Activated T-helper 2 cell treated with anti-CD3 and anti-CD28 coated beads, Interferon-gamma antibody, Interleukin-2, Interleukin-4, amounts not matched to agents 10 μg/mL and 5 μg/mL and 100 μg/mL, durations not matched to agents 14 hours and 24 hours and 36 hours (primary cell): ENCODE data around the gene DNAJC18. TPM values are rescaled to one million over a fixed set of nuclear protein-coding genes. Genes with fewer than 3 reads are reported as not detected.

Experiments used
- DNase-seq: peaks from one replicate; pipeline ENCODE4 v3.0.0; 2021; ENCODE audit warnings: low spot score
- H3K27ac Mint-ChIP-seq: one replicate; pipeline ENCODE4 v1.8.0; 2021; ENCODE audit warnings: mixed read lengths
- H3K27me3 Mint-ChIP-seq: one replicate; pipeline ENCODE4 v1.8.0; 2021; ENCODE audit warnings: low read depth, mixed read lengths
- H3K36me3 Mint-ChIP-seq: one replicate; pipeline ENCODE4 v1.8.0; 2021; ENCODE audit warnings: low read depth, mixed read lengths
- H3K4me1 Mint-ChIP-seq: one replicate; pipeline ENCODE4 v1.8.0; 2021; ENCODE audit warnings: low read depth, mixed read lengths
- H3K4me3 Mint-ChIP-seq: one replicate; pipeline ENCODE4 v1.8.0; 2021; ENCODE audit warnings: low read depth, mild to moderate bottlenecking, moderate library complexity, mixed read lengths
- H3K9me3 Mint-ChIP-seq: one replicate; pipeline ENCODE4 v1.8.0; 2021; ENCODE audit warnings: mixed read lengths
- intact Hi-C: fragments of 100-400 bp; cut with micrococcal nuclease; formaldehyde crosslinking; loops from one replicate; pipeline ENCODE4 v1.15.1; 2023
- total RNA-seq: library from RNA; stranded (reverse); gene quantifications from 2 replicates; pipeline ENCODE4 v1.2.3, GENCODE V29; 2022

The DNAJC18 gene
- total RNA-seq, 1 donor from 2014 or later, result 29.8 TPM

GRCh38 chr5:139474890-139475791 is 35.8 kb upstream of the DNAJC18 start:
- DNase-seq, result no peak
- Mint-ChIP-seq H3K9me3 (no peaks in the 10 kb centered on the region), H3K4me1 (peaks cover 61% of the 10 kb centered on the region), H3K27me3 (no peaks in the 10 kb centered on the region), H3K4me3 (peak overlapping the region; percentile 44), H3K36me3 (peaks cover 56% of the 10 kb centered on the region), H3K27ac (peak overlapping the region; percentile 81)
- intact Hi-C loops, result loop anchor here (5.0 kb wide), 1 partner anchor 37 kb away; no protein-coding TSS in a partner anchor

GRCh38 chr5:139473565-139473964 is 34.2 kb upstream of the DNAJC18 start:
- Mint-ChIP-seq H3K27me3 (no peaks in the 10 kb centered on the region), H3K27ac (peak overlapping the region; percentile 61), H3K9me3 (no peaks in the 10 kb centered on the region), H3K4me1 (peaks cover 66% of the 10 kb centered on the region), H3K36me3 (peaks cover 47% of the 10 kb centered on the region), H3K4me3 (peak overlapping the region; percentile 28)
- no peak for DNase-seq
- intact Hi-C loops, result loop anchor here (5.0 kb wide), 1 partner anchor 39 kb away; no protein-coding TSS in a partner anchor

DNA sequence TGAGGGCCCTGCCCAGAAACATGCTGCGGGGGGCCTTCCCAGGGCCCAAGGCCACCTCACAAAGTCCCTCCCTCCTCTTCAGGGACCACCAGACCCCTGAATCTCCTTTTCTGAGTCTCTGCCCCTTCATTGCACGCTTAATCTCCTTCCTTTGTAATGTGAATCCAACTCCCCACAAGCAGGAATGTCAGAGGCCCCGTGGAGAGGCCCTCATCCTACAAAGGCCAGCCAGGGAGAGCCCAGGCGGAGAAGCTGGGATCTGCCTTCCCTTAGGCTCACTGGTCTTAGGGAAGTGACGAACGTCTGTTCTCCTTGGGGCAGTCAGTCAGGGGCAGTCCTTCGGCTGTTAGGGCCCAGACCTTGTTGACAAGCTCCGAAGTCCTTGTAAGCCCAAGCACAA is 33.8 kb upstream of the DNAJC18 start:
- intact Hi-C loops, result loop anchor here (5.0 kb wide), 1 partner anchor 39 kb away; no protein-coding TSS in a partner anchor

DNA sequence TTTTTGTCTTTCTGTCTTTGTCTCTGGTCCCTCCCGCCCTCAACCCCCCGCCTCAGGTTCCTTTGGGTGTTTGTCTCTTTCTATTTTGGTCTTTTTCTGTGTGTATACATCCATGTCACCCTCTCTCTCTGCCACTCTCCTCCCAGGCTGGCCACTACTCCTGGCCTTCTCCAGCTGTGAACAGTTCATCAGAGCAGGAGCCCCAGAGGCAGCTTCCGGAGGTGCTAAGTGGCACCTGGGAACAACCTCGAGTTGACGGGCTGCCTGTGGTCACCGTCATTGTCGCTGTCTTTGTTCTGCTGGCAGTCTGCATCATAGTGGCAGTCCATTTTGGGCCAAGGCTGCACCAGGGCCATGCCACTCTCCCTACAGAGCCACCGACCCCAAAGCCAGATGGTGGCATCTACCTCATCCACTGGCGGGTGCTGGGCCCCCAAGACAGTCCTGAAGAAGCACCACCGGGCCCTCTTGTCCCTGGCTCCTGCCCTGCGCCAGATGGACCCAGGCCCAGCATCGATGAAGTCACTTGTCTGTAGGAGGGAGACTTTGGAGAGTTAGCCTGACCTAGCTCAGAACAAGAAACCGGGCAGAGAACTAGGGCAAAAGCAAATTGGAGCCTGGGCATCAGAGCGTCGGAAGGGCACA is 33.2 kb upstream of the DNAJC18 start:
- no peak for DNase-seq
- peaks cover 62% of the 10 kb centered on the region for H3K4me1 Mint-ChIP-seq
- intact Hi-C loops, result loop anchor here (5.0 kb wide), 1 partner anchor 40 kb away; no protein-coding TSS in a partner anchor

More for the DNA sequence above, 33.8 kb upstream of the DNAJC18 start:
- DNase-seq, result no peak
- Mint-ChIP-seq H3K9me3 (no peaks in the 10 kb centered on the region), H3K27me3 (no peaks in the 10 kb centered on the region), H3K4me1 (peaks cover 67% of the 10 kb centered on the region), H3K27ac (peak overlapping the region; percentile 55), H3K4me3 (no peak overlapping the region), H3K36me3 (peaks cover 42% of the 10 kb centered on the region)

GRCh38 chr5:139470821-139471300 is 31.5 kb upstream of the DNAJC18 start, which contains the start of gene SMIM33:
Gene SMIM33 (plus strand): TSS chr5:139471004. CDS start chr5:139471122, 118 bp downstream.
- DNase-seq, result no peak

More for the DNA sequence above, 33.2 kb upstream of the DNAJC18 start:
- Mint-ChIP-seq H3K9me3 (no peaks in the 10 kb centered on the region), H3K4me3 (peak overlapping the region; percentile 47), H3K27ac (peak overlapping the region; percentile 74), H3K27me3 (no peaks in the 10 kb centered on the region), H3K36me3 (peaks cover 36% of the 10 kb centered on the region)

DNA sequence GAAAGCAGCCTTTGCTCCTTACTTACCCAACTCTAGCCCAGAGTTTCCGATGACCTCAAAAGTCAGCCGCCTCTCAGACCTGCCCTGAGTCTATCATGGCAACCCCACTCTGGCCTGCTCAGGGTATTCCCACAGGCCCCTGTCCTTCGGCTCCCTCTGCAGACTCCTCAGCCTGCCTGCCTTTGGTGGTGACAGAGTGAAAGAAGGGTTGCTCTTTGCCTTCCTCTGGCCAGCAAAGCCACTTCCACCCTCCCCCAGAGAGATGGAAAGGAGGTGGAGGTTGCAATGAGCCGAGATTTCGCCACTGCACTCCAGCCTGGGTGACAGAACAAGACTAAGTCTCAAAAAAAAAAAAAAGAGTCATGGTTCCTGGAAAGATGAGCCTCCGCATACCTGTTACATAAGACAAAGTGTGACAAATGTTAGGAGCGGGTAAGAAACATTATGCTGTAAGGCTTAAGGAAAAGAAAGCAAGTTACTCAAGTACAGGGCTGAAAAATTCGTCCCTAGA is 29.2 kb upstream of the DNAJC18 start:
- intact Hi-C loops, result no loop called here
- Mint-ChIP-seq H3K9me3 (no peaks in the 10 kb centered on the region), H3K4me1 (peaks cover 39% of the 10 kb centered on the region), H3K27me3 (no peaks in the 10 kb centered on the region), H3K4me3 (no peak overlapping the region), H3K27ac (peak overlapping the region; percentile 20), H3K36me3 (no peaks in the 10 kb centered on the region)
- no peak for DNase-seq

More at GRCh38 chr5:139470821-139471300, 31.5 kb upstream of the DNAJC18 start, which contains the start of gene SMIM33:
- no peaks in the 10 kb centered on the region for H3K9me3 Mint-ChIP-seq
- H3K27me3 Mint-ChIP-seq, result no peaks in the 10 kb centered on the region
- H3K4me1 Mint-ChIP-seq, result peaks cover 57% of the 10 kb centered on the region
- H3K4me3 Mint-ChIP-seq, result peak within 1 kb of the TSS; percentile 65
- intact Hi-C loops, result loop anchor here (5.0 kb wide), 1 partner anchor 41 kb away; no protein-coding TSS in a partner anchor
- H3K36me3 Mint-ChIP-seq, result peaks cover 22% of the 10 kb centered on the region
- H3K27ac Mint-ChIP-seq, result peak within 1 kb of the TSS; percentile 89

GRCh38 chr5:139462586-139463276 is 23.4 kb upstream of the DNAJC18 start, which contains the start of gene ECSCR:
Gene ECSCR (minus strand): TSS chr5:139462743. CDS start chr5:139462670, 73 bp downstream.
- H3K4me1 Mint-ChIP-seq, result peaks cover 32% of the 10 kb centered on the region
- H3K36me3 Mint-ChIP-seq, result no peaks in the 10 kb centered on the region
- intact Hi-C loops, result no loop called here
- H3K27ac Mint-ChIP-seq, result peak within 1 kb of the TSS; percentile 46
- no peaks in the 10 kb centered on the region for H3K9me3 Mint-ChIP-seq
- no peak within 1 kb of the TSS for H3K4me3 Mint-ChIP-seq
- no peak for DNase-seq
- H3K27me3 Mint-ChIP-seq, result no peaks in the 10 kb centered on the region

DNA sequence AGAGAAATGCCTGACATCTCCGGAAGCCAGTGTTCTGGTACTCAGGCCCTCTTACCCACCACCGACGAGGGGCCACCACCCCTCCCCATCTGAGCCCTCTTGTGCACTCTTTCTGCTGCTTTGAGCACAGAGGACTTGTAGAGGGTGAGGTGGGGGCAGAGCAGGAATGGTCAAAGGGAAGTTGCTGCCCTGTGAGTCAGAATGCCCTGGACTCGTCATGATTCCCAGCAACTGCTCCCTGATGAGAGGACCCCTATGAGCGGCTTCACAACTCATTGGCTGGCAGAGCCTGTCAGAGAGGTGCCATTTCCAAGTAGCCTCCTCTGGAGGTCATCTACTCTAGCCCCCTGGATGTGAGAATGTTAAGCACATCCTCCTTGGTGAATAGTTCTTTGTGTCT is 22.4 kb upstream of the DNAJC18 start:
- H3K36me3 Mint-ChIP-seq, result no peaks in the 10 kb centered on the region
- intact Hi-C loops, result no loop called here
- no peak for DNase-seq
- peaks cover 41% of the 10 kb centered on the region for H3K4me1 Mint-ChIP-seq
- peak overlapping the region; percentile 46 for H3K27ac Mint-ChIP-seq
- H3K27me3 Mint-ChIP-seq, result no peaks in the 10 kb centered on the region
- no peak overlapping the region for H3K4me3 Mint-ChIP-seq
- no peaks in the 10 kb centered on the region for H3K9me3 Mint-ChIP-seq

GRCh38 chr5:139461176-139461575 is 21.9 kb upstream of the DNAJC18 start:
- no peaks in the 10 kb centered on the region for H3K27me3 Mint-ChIP-seq
- intact Hi-C loops, result no loop called here
- peak overlapping the region; percentile 19 for H3K27ac Mint-ChIP-seq
- H3K4me1 Mint-ChIP-seq, result peaks cover 46% of the 10 kb centered on the region
- H3K36me3 Mint-ChIP-seq, result no peaks in the 10 kb centered on the region
- no peak for DNase-seq
- H3K9me3 Mint-ChIP-seq, result no peaks in the 10 kb centered on the region
- no peak overlapping the region for H3K4me3 Mint-ChIP-seq

GRCh38 chr5:139460455-139460854 is 21.1 kb upstream of the DNAJC18 start:
- intact Hi-C loops, result no loop called here
- Mint-ChIP-seq H3K9me3 (no peaks in the 10 kb centered on the region), H3K27ac (peak overlapping the region; percentile 99), H3K27me3 (no peaks in the 10 kb centered on the region), H3K36me3 (no peaks in the 10 kb centered on the region), H3K4me3 (no peak overlapping the region), H3K4me1 (peaks cover 47% of the 10 kb centered on the region)
- DNase-seq, result no peak

- H3K9me3 Mint-ChIP-seq, result no peaks in the 10 kb centered on the region
- no peaks in the 10 kb centered on the region for H3K36me3 Mint-ChIP-seq
- peak overlapping the region; percentile 72 for H3K4me3 Mint-ChIP-seq
- no peaks in the 10 kb centered on the region for H3K27me3 Mint-ChIP-seq
- no peak for DNase-seq
- H3K4me1 Mint-ChIP-seq, result peaks cover 53% of the 10 kb centered on the region
- intact Hi-C loops, result loop anchor here (1.0 to 2.0 kb wide), 4 partner anchors 12 to 69 kb away; partner anchors contain the start of gene DNAJC18
- peak overlapping the region; percentile 99 for H3K27ac Mint-ChIP-seq
Measured at GRCh38 chr5:139459451-139459934, 20.2 kb upstream of the DNAJC18 start.
